OCI-LY1 (cell line): ENCODE data around the gene CHD9NB.
A peak's percentile ranks its signal among the peaks of the same experiment; 100 is the strongest.

Experiments
- H2AFZ ChIP-seq: fragments of 200-600 bp; sonication (generic), shearing (Covaris generic); 2 replicates; pipeline ENCODE4 v1.6.0; 2014; ENCODE audit warnings: antibody characterized with exemption, mild to moderate bottlenecking, low read length
- H3F3A ChIP-seq: fragments of 200-600 bp; sonication (generic), shearing (Covaris generic); 2 replicates; pipeline ENCODE4 v1.6.0; 2014; ENCODE audit warnings: mild to moderate bottlenecking, antibody characterized with exemption, low read length, moderate library complexity; ENCODE audit not compliant: insufficient read depth
- H3K27ac ChIP-seq: fragments of 200-600 bp; sonication (generic); 2 replicates; pipeline ENCODE4 v1.5.1; 2014; ENCODE audit warnings: low read length, mixed run types, mild to moderate bottlenecking, low read depth; ENCODE audit not compliant: poor library complexity, severe bottlenecking
- H3K27me3 ChIP-seq: fragments of 200-600 bp; sonication (generic); 2 replicates; pipeline ENCODE4 v1.6.0; 2014; ENCODE audit warnings: antibody characterized with exemption, mild to moderate bottlenecking, low read length, moderate library complexity; ENCODE audit not compliant: insufficient read depth
- H3K36me3 ChIP-seq: fragments of 200-600 bp; sonication (generic); 2 replicates; pipeline ENCODE4 v1.6.1; 2014; ENCODE audit warnings: mild to moderate bottlenecking, antibody characterized with exemption, low read length, moderate library complexity, mixed read lengths; ENCODE audit not compliant: insufficient read depth
- H3K4me1 ChIP-seq: fragments of 200-600 bp; sonication (generic); 2 replicates; pipeline ENCODE4 v1.5.1; 2014; ENCODE audit warnings: mild to moderate bottlenecking, low read length, moderate library complexity; ENCODE audit not compliant: insufficient read depth, severe bottlenecking
- H3K4me2 ChIP-seq: fragments of 200-600 bp; sonication (generic), shearing (Covaris generic); 2 replicates; pipeline ENCODE4 v1.6.1; 2014; ENCODE audit warnings: low read length
- H3K4me3 ChIP-seq: fragments of 200-600 bp; sonication (generic); 2 replicates; pipeline ENCODE4 v1.5.1; 2014; ENCODE audit warnings: low read length, low read depth, mild to moderate bottlenecking, mixed read lengths; ENCODE audit not compliant: poor library complexity, severe bottlenecking
- H3K79me2 ChIP-seq: fragments of 200-600 bp; shearing (Covaris generic); 2 replicates; pipeline ENCODE4 v1.6.1; 2016; ENCODE audit warnings: mixed run types, low read length, mixed read lengths; ENCODE audit not compliant: insufficient read depth
- H3K9ac ChIP-seq: fragments of 200-600 bp; sonication (generic), shearing (Covaris generic); 2 replicates; pipeline ENCODE4 v1.6.1; 2014; ENCODE audit warnings: mild to moderate bottlenecking, low read length, mixed read lengths
- H3K9me2 ChIP-seq: fragments of 200-600 bp; sonication (generic), shearing (Covaris generic); 2 replicates; pipeline ENCODE4 v1.6.1; 2014; ENCODE audit warnings: low read depth, mild to moderate bottlenecking, low read length, mixed read lengths
- H3K9me3 ChIP-seq: fragments of 200-600 bp; shearing (Covaris generic); 2 replicates; pipeline ENCODE4 v1.6.1; 2014; ENCODE audit warnings: low read length, mixed read lengths
- H4K20me1 ChIP-seq: fragments of 200-600 bp; sonication (generic), shearing (Covaris generic); 2 replicates; pipeline ENCODE4 v1.6.0; 2016; ENCODE audit warnings: mild to moderate bottlenecking, low read length; ENCODE audit not compliant: insufficient read depth
- CTCF ChIP-seq: fragments of 200-600 bp; sonication (generic), shearing (Covaris generic); IDR thresholded peaks from 2 replicates; pipeline ENCODE4 v1.5.1; 2017; ENCODE audit warnings: mild to moderate bottlenecking, antibody characterized with exemption, low read length, moderate library complexity, mixed read lengths
- EZH2 ChIP-seq: fragments of 200-600 bp; sonication (generic), shearing (Covaris generic); IDR thresholded peaks from 2 replicates; pipeline ENCODE4 v1.8.0; 2017; ENCODE audit warnings: borderline replicate concordance, mixed run types, mild to moderate bottlenecking, antibody characterized with exemption, low read length, moderate library complexity, mixed read lengths

Gene CHD9NB

DNA sequence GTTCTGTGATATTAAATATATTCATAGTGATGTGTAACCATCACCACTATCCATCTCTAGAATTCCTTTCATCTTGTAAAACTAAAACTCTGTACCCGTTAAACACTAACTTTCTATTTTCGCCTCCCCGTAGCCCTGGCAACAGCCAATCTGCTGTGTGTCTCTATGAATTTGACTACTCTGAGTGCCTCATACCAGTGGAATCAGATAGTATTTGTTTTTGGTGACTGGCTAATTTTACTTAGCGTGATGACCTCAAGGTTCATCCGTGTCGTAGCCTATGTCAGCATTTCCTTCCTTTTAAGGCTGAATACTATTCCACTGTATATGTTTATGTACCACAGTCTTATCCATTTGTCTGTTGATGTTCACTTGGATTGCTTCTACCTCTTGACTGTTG, 20.3 kb upstream of the CHD9NB start:
- H3K4me3 ChIP-seq = no peak overlapping the region
- TF ChIP-seq CTCF (no peak), EZH2 (no peak)
- no peak overlapping the region for H3K27ac ChIP-seq
- H2AFZ ChIP-seq = no peak overlapping the region
- no peaks in the 10 kb centered on the region for H4K20me1 ChIP-seq
- H3K9me3 ChIP-seq = no peaks in the 10 kb centered on the region
- H3F3A ChIP-seq = no peaks in the 10 kb centered on the region; the same call in 1 of the 2 replicates
- H3K4me1 ChIP-seq = peaks cover 43% of the 10 kb centered on the region
- peaks cover 14% of the 10 kb centered on the region for H3K36me3 ChIP-seq
- H3K9ac ChIP-seq = no peak overlapping the region
- H3K4me2 ChIP-seq = no peak overlapping the region
- peaks cover 21% of the 10 kb centered on the region for H3K79me2 ChIP-seq
- H3K9me2 ChIP-seq = no peaks in the 10 kb centered on the region
- H3K27me3 ChIP-seq = no peaks in the 10 kb centered on the region

- peaks cover 28% of the 10 kb centered on the region for H3K79me2 ChIP-seq
- no peaks in the 10 kb centered on the region for H3K9me2 ChIP-seq
These were observed 19.1 kb upstream of the CHD9NB start for GRCh38 chr16:53071748-53072301.

DNA sequence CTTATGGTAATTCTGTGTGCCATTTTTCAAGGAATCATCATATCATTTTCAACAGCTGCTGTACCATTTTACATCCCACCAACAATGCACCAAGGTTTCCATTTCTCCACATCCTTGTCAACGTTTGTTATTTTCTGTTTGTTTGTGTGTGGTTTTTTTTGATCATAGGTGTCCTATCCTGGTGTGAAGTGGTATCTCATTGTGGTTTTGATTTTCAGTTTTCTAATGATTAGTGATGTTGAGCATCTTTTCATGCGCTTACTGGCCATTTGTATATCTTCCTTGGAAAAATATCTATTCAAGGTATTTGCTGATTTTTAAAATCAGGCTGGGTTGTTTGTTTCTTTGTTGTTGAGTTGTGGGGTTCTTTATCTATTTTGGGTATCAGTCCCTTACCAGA, 17.1 kb upstream of the CHD9NB start:
- no peaks in the 10 kb centered on the region for H4K20me1 ChIP-seq
- no peak overlapping the region for H3K9ac ChIP-seq
- peaks cover 62% of the 10 kb centered on the region for H3K4me1 ChIP-seq
- H3K79me2 ChIP-seq = peaks cover 28% of the 10 kb centered on the region
- no peaks in the 10 kb centered on the region for H3K9me3 ChIP-seq
- H3K4me3 ChIP-seq = no peak overlapping the region
- H3K36me3 ChIP-seq = peaks cover 16% of the 10 kb centered on the region; the same call in 1 of the 2 replicates
- H2AFZ ChIP-seq = no peak overlapping the region
- no peaks in the 10 kb centered on the region for H3K27me3 ChIP-seq
- H3F3A ChIP-seq = no peaks in the 10 kb centered on the region; the same call in 1 of the 2 replicates
- no peaks in the 10 kb centered on the region for H3K9me2 ChIP-seq
- H3K27ac ChIP-seq = peak overlapping the region; percentile 91
- no peak overlapping the region for H3K4me2 ChIP-seq
- TF ChIP-seq EZH2 (no peak), CTCF (no peak)

More at GRCh38 chr16:53071748-53072301, 19.1 kb upstream of the CHD9NB start:
- Histone ChIP-seq H4K20me1 (no peaks in the 10 kb centered on the region), H3F3A (no peaks in the 10 kb centered on the region; the same call in 1 of the 2 replicates), H2AFZ (no peak overlapping the region), H3K27ac (peak overlapping the region; percentile 91), H3K36me3 (peaks cover 14% of the 10 kb centered on the region), H3K4me2 (peak overlapping the region; percentile 57), H3K9me3 (no peaks in the 10 kb centered on the region), H3K27me3 (no peaks in the 10 kb centered on the region), H3K9ac (peak overlapping the region; percentile 34; the same call in 1 of the 2 replicates), H3K4me1 (peaks cover 52% of the 10 kb centered on the region), H3K4me3 (peak overlapping the region; percentile 26)
- TF ChIP-seq EZH2 = no peak

DNA sequence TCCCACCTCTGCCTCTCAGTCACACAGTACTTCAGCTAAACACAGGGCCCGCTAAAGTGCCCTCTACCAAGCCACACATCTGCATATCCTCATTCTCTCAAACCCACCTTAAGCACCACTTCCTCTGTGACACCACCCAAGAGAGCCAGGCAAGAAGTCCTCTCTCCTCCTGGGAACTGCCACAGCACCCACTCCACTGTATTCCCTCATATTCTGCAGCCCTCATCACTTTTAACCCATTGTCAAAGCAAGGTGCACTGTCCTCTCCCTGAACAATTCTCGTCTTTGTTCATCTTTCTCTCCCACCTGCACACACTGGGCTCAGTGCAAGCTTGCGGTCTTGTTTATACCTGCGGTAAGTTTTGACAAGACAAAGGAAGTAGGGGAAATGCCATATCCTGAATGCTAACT, 15.7 kb upstream of the CHD9NB start:
- no peaks in the 10 kb centered on the region for H4K20me1 ChIP-seq
- TF ChIP-seq CTCF = no peak
- no peak for TF ChIP-seq EZH2
- H3K4me1 ChIP-seq = peaks cover 70% of the 10 kb centered on the region
- H3K27ac ChIP-seq = peak overlapping the region; percentile 91
- H3K9me2 ChIP-seq = no peaks in the 10 kb centered on the region
- no peak overlapping the region for H2AFZ ChIP-seq
- no peaks in the 10 kb centered on the region for H3K9me3 ChIP-seq
- H3F3A ChIP-seq = no peaks in the 10 kb centered on the region; the same call in 1 of the 2 replicates
- peaks cover 14% of the 10 kb centered on the region; the same call in 1 of the 2 replicates for H3K36me3 ChIP-seq
- peak overlapping the region; percentile 37 for H3K4me3 ChIP-seq
- H3K9ac ChIP-seq = peak overlapping the region; percentile 13; the same call in 1 of the 2 replicates
- H3K79me2 ChIP-seq = peaks cover 28% of the 10 kb centered on the region
- no peaks in the 10 kb centered on the region for H3K27me3 ChIP-seq
- H3K4me2 ChIP-seq = peak overlapping the region; percentile 56
